Measurements from ENCODE around the gene ASB18.

The ASB18 gene

DNA sequence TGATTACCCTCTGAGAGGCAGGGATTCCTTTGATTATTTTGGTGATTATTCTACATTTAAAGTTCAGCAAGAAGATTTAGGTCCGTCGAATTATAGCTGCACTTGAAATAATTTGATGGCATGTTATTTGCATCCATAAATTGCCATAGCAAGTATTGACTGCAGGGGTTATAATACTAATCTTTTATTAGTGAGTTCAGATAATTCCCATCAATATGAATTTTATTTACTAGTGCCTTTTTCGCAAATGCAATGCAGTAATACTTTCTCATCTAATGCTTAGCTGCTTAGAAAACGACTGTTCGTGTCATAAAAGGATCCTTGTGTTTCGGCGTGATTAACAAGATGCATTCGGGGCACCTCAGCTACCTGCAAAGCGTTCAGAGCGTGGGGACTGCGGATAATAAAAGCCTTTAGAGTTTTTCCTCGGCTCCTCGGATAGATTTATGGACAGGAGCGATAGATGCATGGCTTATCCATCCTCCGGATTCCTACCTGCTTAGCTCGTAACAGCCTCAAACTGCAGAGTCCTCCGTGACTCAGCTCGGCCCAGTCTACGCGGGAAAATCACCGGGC is 93.5 kb downstream of the ASB18 start:
- TF ChIP-seq, protein P1, sequence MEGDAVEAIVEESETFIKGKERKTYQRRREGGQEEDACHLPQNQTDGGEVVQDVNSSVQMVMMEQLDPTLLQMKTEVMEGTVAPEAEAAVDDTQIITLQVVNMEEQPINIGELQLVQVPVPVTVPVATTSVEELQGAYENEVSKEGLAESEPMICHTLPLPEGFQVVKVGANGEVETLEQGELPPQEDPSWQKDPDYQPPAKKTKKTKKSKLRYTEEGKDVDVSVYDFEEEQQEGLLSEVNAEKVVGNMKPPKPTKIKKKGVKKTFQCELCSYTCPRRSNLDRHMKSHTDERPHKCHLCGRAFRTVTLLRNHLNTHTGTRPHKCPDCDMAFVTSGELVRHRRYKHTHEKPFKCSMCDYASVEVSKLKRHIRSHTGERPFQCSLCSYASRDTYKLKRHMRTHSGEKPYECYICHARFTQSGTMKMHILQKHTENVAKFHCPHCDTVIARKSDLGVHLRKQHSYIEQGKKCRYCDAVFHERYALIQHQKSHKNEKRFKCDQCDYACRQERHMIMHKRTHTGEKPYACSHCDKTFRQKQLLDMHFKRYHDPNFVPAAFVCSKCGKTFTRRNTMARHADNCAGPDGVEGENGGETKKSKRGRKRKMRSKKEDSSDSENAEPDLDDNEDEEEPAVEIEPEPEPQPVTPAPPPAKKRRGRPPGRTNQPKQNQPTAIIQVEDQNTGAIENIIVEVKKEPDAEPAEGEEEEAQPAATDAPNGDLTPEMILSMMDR (IDR thresholded peaks at IDR 0.05; ENCODE audit: low read depth, low read length) = no peak
- H3K4me3 ChIP-seq (ENCODE audit: low read depth, low read length) = peak overlapping the region; percentile 19

DNA sequence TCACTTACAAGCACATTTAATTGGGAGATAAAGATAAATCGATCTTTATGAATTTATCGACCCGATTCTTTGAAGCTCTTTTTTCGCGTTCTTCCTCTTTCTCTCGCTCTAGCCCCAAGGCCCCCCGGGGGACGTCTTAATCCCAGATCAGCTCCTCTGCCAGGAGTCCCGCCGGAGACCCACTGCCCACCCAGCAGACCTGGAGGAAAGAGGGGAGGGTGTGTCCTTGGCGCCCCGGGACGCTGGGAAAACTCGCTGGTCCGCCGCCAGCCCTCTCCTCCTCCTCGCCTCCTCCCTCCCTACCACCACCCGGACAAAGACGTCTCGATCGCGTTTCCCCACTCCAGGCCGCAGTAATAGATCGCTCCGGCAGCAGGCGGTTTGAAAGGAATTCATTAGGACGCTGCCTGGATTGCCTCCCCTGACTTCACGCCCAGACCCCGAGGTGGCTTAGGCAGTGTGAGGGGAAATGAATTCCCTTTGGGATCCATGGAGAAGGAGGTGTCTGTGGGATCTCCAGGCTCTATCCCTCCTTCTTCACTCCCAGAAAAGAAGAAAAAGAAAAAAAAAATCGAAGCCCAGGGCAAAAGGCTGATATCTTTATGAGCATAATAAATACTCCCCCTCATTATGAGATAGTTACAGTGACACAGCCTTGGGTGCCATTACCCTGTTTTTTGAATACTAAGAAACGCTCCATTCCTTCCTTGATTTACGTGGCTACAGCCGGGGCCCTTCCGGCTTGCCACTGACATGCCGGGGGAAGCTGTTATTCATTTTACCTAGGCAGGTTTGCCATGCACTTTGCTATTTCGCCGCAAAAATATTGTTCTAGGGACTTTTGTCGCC is 94.2 kb downstream of the ASB18 start:
- H3K4me3 ChIP-seq (ENCODE audit: low read depth, low read length) = peak overlapping the region; percentile 77
- TF ChIP-seq, protein P1 (IDR thresholded peaks at IDR 0.05; ENCODE audit: low read depth, low read length) = no peak

DNA sequence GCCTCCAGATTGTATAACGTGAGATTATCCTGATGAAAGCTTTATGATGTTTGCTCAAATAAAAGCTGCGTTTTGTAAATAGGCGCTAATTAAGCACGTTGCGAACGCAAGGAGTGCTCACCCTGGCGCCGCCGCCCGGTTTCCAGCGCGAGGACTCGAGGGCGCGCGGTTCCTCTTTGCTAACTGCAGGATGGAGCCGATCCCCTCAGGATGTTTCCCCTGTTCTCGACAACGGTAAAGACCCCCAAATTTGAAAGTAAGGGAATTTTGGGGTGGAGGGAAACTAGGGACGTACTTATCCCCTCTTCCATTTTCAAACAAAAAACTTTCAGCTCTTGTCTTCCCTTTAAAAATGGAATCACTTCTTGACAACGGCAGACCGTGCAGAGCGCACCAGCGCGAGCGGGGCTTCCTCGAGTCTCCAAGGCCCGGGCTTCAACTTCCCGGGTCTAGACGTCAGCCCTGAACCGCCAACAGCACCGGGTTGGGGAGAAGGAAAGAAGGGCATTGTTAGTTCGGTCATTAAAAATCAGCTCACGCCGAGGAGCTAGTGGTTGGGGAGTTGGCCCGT is 95.0 kb downstream of the ASB18 start:
- TF ChIP-seq, protein P1 (IDR thresholded peaks at IDR 0.05; ENCODE audit: low read depth, low read length) = no peak
- peak overlapping the region; percentile 77 for H3K4me3 ChIP-seq (ENCODE audit: low read depth, low read length)

DNA sequence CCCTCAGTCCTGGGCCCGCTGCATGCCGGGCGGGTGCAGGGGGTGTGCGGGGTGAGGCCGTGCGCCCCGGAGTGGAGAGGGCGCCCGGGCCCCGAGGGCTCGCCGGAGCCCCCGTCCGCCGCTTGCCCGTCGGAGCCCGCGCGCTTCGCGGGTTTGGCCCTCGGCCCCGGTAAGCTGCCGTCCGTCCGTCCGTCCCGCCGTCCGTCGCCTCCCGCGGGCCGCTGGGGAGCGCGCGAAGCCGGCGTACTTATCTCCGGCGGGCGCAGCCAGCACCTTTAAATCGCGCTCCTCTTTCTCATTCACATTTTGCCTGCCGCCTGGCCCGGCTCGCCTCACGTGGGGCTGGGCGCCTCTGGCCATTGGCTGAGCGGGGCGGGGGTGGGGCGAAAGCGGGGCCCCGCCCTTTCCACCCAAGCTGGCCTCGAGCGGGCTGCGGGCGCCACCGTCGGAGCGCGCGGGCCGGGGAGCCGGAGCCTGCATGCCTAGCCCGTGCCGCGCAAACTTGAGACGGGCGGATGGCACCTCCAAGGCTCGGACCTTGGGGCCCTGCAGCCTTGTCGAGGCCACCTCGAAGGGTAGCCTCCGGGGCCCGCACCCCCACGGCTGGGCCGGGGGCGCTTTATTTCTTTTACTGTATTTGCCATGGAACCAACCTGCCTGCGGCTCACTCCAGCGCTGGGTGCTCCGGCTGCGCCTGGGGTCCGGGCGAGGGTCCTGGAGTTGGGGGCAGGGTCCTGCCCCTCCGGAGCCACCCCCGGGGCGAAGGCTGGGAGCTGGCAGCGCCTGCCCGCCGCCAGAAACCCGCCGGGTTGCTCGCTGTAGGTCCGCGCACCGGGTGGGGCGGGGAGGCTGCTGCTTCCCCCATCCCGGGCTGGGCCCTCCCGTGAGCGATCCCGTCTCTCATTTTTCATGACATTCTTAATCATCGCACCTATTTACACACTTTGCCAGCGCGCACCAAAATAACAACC is 95.8 kb downstream of the ASB18 start, which contains the start of gene GBX2:
Gene GBX2 (minus strand): TSS at position 277 of the 971 bp plus-strand sequence. CDS start 415 bp downstream, outside the sequence.
- peak within 1 kb of the TSS; percentile 77 for H3K4me3 ChIP-seq (ENCODE audit: low read depth, low read length)
- TF ChIP-seq, protein P1 (IDR thresholded peaks at IDR 0.05; ENCODE audit: low read depth, low read length) = no peak

DNA sequence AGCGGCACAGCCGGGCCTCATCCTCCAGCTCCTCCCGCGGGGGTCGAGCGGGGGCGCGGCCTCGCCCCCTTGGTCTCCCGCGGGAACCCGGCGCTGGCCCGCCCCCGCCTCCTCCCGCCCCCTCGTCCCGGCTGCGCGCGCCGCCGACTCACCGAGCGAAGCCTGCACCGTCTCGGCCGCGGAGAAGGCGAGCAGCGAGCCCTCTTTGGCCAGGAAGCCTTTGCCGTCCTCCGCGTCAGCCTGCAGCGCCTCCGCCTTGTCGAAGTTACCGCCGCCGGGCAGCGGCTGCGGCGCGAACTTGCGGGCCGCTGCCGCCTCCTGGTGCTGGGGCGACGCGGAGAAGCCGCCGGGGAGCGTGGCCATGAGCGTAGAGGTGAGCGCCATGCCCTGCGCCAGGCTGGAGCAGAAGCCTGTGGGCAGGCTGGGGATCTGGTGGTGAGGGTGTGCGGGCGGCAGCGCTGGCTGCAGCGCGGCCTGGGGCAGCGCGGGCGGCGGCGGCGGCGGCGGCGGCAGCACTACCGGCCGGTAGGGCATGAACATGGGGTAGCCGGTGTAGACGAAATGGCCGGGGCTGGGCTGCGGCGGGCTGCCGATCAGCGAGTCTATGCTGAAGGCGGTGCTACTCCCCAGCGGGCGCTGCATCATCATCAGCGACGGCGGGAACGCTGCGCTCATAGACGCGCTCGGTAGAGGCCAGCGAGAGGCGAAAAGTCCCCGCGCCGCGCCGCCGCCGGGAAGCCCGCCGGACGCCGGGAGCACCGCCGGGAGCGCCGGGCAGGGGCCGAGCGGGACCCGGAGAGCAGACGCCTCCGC is 96.7 kb downstream of the ASB18 start:
- peak overlapping the region; percentile 77 for H3K4me3 ChIP-seq (ENCODE audit: low read depth, low read length)
- TF ChIP-seq, protein P1 (IDR thresholded peaks at IDR 0.05; ENCODE audit: low read depth, low read length) = no peak

DNA sequence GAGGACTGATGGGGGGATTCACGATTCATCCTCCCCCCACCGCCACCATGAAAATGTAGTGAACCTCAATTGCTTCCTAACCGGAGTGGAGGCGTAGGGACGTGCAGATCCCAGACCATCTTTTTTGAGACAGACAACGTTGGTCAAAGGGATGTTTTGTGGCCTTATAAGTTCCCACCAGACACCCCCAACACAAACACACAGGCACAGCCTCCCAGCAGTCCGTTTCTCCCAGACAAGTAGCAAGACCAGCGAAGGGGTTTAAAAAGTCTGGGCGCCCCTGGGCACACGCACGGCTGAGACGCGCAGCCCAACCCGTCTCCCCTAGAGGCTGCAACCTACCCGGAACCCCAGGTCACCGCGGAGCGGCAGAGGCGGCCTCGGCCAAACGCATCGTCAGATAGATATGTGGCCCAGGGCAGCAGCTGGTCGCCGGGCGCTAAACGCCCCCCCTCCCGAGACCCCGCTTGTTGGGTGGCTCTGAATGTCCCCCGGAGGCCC is 97.4 kb downstream of the ASB18 start:
- TF ChIP-seq, protein P1 (IDR thresholded peaks at IDR 0.05; ENCODE audit: low read depth, low read length) = no peak
- peak overlapping the region; percentile 77 for H3K4me3 ChIP-seq (ENCODE audit: low read depth, low read length)

Data from WI38 (cell line).